ENCODE measurements around the gene SKIC8.

The SKIC8 gene

GRCh38 chr15:78320183-78320582 lies 20.8 kb upstream of the SKIC8 start:
- no peak overlapping the region for H3K27ac ChIP-seq

GRCh38 chr15:78319588-78319987 lies 20.2 kb upstream of the SKIC8 start:
- no peak for TF ChIP-seq ZFX (IDR thresholded peaks at IDR 0.05)
- no peak for TF ChIP-seq CTCF (conservative IDR thresholded peaks at IDR 0.05)
- H3K27ac ChIP-seq: no peak overlapping the region

More at GRCh38 chr15:78320183-78320582, 20.8 kb upstream of the SKIC8 start:
- TF ChIP-seq ZFX (IDR thresholded peaks at IDR 0.05): no peak
- TF ChIP-seq CTCF (conservative IDR thresholded peaks at IDR 0.05): no peak

GRCh38 chr15:78317145-78317836 lies 17.9 kb upstream of the SKIC8 start:
- H3K27ac ChIP-seq: no peak overlapping the region
- TF ChIP-seq ZFX (IDR thresholded peaks at IDR 0.05): no peak
- no peak; the same call in 1 of the 2 replicates for TF ChIP-seq CTCF (conservative IDR thresholded peaks at IDR 0.05)

GRCh38 chr15:78316283-78317083 lies 17.1 kb upstream of the SKIC8 start:
- no peak overlapping the region for H3K27ac ChIP-seq

GRCh38 chr15:78315686-78316282 lies 16.4 kb upstream of the SKIC8 start:
- TF ChIP-seq ZFX (IDR thresholded peaks at IDR 0.05) (no peak), CTCF (conservative IDR thresholded peaks at IDR 0.05) (no peak; the same call in 1 of the 2 replicates)
- no peak overlapping the region for H3K27ac ChIP-seq

More at GRCh38 chr15:78316283-78317083, 17.1 kb upstream of the SKIC8 start:
- TF ChIP-seq ZFX (IDR thresholded peaks at IDR 0.05) (no peak), CTCF (conservative IDR thresholded peaks at IDR 0.05) (no peak)

- TF ChIP-seq ZFX (IDR thresholded peaks at IDR 0.05) (no peak), CTCF (conservative IDR thresholded peaks at IDR 0.05) (no peak)
- no peak overlapping the region for H3K27ac ChIP-seq
These were observed 14.8 kb upstream of the SKIC8 start for GRCh38 chr15:78314181-78314581.

GRCh38 chr15:78313383-78313782 lies 14.0 kb upstream of the SKIC8 start:
- TF ChIP-seq CTCF (conservative IDR thresholded peaks at IDR 0.05) (no peak), ZFX (IDR thresholded peaks at IDR 0.05) (no peak)
- H3K27ac ChIP-seq: no peak overlapping the region
